Fibroblast of skin of back (primary cell): Measurements from ENCODE around the gene C6orf132.
"Not testable (repeated sequence)": the region's sequence is repeated elsewhere in the genome, so short reads cannot be mapped to it uniquely, and the experiment has no call there.

ENCODE experiments used
- DNase-seq: peaks from one replicate; pipeline ENCODE4 v3.0.0-alpha.2; 2013

The C6orf132 gene

GRCh38 chr6:42158631-42159030, 16.2 kb upstream of the C6orf132 start:
- no peak for DNase-seq

GRCh38 chr6:42158011-42158410, 15.6 kb upstream of the C6orf132 start:
- DNase-seq, result peak; percentile 54

GRCh38 chr6:42156638-42157037, 14.2 kb upstream of the C6orf132 start:
- DNase-seq, result no peak

- no peak for DNase-seq
Measured at GRCh38 chr6:42155293-42155692, 12.9 kb upstream of the C6orf132 start.

- no peak for DNase-seq
Measured at GRCh38 chr6:42154461-42155209, 12.2 kb upstream of the C6orf132 start.

- DNase-seq, result no peak
Measured at GRCh38 chr6:42153921-42154320, 11.5 kb upstream of the C6orf132 start.

GRCh38 chr6:42152528-42153213, 10.3 kb upstream of the C6orf132 start:
- DNase-seq, result not testable (repeated sequence)

GRCh38 chr6:42152024-42152423, 9.6 kb upstream of the C6orf132 start:
- no peak for DNase-seq

GRCh38 chr6:42150254-42150653, 7.8 kb upstream of the C6orf132 start:
- DNase-seq, result no peak

GRCh38 chr6:42148058-42148457, 5.6 kb upstream of the C6orf132 start:
- DNase-seq, result no peak

GRCh38 chr6:42147138-42147562, 4.7 kb upstream of the C6orf132 start:
- DNase-seq, result no peak

GRCh38 chr6:42141603-42142117, 760 bp downstream of the C6orf132 start:
- DNase-seq, result no peak

GRCh38 chr6:42140756-42141602, 1.4 kb downstream of the C6orf132 start:
- no peak for DNase-seq

GRCh38 chr6:42140032-42140431, 2.4 kb downstream of the C6orf132 start:
- DNase-seq, result peak; percentile 34

GRCh38 chr6:42138630-42139619, 3.5 kb downstream of the C6orf132 start:
- DNase-seq, result no peak

- no peak for DNase-seq
Measured at GRCh38 chr6:42138190-42138589, 4.2 kb downstream of the C6orf132 start.

- no peak for DNase-seq
Measured at GRCh38 chr6:42137194-42137753, 5.1 kb downstream of the C6orf132 start.

GRCh38 chr6:42136508-42137193, 5.8 kb downstream of the C6orf132 start:
- peak; percentile 79 for DNase-seq

GRCh38 chr6:42135722-42136121, 6.7 kb downstream of the C6orf132 start:
- DNase-seq, result peak; percentile 42

GRCh38 chr6:42135161-42135560, 7.3 kb downstream of the C6orf132 start:
- DNase-seq, result no peak

GRCh38 chr6:42133926-42134325, 8.5 kb downstream of the C6orf132 start:
- no peak for DNase-seq
